Stimulated activated CD4-positive, alpha-beta T cell treated with anti-CD3 and anti-CD28 coated beads, Interleukin-2, amount 100 ng/mL, for 24 hours (primary cell): ENCODE results near the gene PDE4D.

Source experiments
- DNase-seq, 2 donors: peaks; one replicate each; pipeline ENCODE4 v3.0.0-alpha.2; 2020

Gene PDE4D

DNA sequence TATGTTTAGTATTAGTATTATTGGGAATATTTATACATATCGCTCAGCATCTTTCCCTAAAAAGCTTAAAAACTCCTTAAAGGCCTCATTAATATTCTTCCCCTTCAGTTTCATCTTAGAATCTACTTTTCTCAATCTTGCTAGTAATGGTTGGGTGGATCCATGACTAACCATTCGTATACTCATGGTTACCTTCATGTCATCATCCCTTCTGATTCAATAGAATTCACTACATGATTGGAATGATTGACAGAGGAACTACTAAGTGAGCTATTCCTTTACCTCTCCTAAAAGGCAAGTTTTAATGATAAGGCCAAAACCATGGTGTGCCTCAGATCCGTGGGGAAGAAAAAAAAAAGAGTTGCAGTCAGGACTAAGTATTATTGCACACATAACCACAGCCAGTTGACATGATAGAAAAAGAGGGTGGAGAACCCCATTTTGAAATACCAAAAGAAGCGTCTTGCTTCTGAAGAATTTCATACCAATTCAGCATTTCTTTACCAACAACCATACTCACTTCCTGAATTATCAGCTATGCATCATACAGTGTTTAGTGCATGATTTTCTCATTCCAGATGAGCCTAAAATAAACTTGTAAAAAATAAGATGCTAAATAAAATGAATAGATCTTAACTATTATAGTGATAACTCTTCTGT, 624.6 kb downstream of the PDE4D start:
- DNase-seq: no peak

GRCh38 chr5:59267033-59267432, 626.5 kb downstream of the PDE4D start:
- DNase-seq: no peak

GRCh38 chr5:59266410-59266809, 627.1 kb downstream of the PDE4D start:
- no peak for DNase-seq

DNA sequence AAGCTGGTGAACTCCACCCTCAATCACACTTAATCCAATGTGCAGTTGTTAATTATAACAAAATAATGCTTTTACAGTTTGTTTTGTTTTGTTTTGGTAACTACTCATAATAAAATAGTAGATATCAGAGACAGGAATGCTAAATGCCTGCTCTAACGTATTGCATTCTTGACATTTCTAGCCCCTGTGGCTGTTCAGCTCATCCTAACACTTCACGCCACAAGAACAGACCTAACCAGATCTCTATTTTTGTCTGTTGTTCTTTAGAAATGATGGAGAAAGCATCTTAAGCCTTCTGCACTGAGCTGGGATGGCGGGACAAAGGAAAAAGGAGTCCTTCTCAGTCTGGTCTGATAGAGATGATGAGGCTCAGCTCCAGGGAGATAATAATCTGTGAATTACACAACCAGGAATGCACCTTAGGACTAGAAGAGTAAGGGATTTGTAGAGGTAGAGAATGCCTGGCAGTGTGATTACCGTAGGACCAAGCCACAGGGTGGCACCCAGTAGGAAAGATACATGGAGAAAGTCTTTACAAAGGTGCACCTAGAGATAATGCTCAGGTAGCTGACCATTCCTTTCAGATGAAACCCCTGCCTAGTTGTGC, 628.8 kb downstream of the PDE4D start:
- no peak for DNase-seq

DNA sequence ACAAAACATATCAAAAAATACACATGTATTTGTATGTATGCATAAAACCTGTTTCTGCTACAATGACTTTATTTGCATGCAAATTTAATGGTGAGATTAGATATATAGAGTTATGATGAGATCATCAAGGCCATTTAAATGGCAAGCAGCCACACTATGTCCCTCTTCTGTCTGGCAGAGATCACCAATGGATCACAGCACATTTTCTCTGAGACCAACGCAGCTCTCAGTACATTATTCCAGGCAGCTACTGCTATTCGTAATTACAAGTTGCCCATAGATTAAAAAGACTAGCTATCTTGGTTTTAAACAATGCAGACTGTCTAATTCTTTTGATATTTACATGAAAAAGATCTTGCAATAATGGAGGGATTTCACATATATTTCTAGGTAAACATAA, 629.5 kb downstream of the PDE4D start:
- no peak for DNase-seq

GRCh38 chr5:59261969-59262368, 631.6 kb downstream of the PDE4D start:
- no peak for DNase-seq

GRCh38 chr5:59260973-59261372, 632.6 kb downstream of the PDE4D start:
- no peak for DNase-seq

GRCh38 chr5:59260200-59260599, 633.3 kb downstream of the PDE4D start:
- no peak for DNase-seq

- DNase-seq: no peak
These were observed 634.3 kb downstream of the PDE4D start for GRCh38 chr5:59259237-59259636.

GRCh38 chr5:59257488-59258400, 635.8 kb downstream of the PDE4D start:
- no peak for DNase-seq

GRCh38 chr5:59256331-59256730, 637.2 kb downstream of the PDE4D start:
- DNase-seq: no peak

DNA sequence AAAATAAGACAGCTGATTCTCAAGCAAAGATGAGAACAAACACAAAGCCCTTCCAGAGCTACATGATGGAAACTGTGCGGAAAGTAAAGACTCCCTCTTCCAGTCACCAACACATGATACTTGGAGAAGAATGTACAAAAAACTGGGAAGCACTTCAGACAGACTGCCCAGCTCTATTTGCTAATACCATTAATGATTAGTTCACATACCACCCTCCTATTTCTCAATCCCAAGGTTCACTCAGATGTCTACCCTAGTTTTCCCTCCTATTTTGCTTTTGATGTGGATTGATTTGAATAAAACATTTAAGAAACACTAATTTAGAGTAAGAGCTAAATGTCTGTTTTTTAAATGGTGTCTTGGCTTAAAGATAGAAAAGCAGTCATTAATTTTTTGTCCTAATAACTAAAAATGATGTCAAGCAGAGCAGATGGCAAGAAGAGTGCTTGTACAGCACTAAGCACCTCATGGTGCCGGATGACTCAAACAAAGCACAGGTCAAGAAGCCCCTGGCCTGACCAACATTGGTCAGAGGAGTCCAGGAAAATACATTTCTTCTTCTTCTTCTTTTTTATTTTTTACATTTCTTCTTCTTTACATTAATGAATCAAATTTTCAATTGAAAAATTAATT, 639.4 kb downstream of the PDE4D start:
- no peak for DNase-seq

- no peak for DNase-seq
These were observed 639.9 kb downstream of the PDE4D start for GRCh38 chr5:59253625-59254024.

- DNase-seq: no peak
These were observed 641.9 kb downstream of the PDE4D start for GRCh38 chr5:59251627-59252026.

DNA sequence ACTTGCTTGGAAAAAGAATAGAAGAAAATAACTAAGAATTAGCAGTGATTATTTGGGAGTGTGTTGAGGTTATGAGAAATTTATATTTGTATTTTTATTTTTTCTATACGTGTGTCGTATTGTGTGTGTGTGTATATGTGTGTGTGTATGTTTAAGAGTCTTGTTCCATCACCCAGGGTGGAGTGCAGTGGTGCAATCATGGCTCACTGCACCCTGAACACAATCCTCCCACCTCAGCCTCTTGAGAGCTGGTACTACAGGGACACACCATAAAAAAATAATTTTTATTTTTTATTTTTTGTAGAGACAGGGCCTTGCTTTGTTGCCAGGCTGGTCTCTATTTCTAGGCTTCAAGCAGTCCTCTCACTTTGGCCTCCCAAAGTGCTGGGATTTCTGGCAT, 643.8 kb downstream of the PDE4D start:
- no peak for DNase-seq

- DNase-seq: no peak
These were observed 644.4 kb downstream of the PDE4D start for GRCh38 chr5:59249160-59249559.

DNA sequence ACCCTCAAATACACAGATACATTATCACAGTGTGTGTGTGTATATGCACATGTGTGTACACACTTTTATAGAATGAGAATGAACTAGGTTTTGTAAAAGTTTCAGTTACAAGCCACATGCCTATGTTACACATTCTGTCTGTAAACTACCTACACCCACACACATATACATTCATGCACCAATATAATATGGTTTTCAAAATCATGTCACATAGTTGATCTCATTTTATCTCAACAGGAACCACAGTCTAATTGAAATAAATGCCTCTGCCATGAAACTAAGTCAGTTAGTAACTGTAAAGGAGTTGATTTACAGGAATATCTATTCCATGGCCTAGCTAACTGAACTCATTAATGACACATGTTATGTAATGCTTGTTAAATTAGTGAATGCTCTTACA, 646.6 kb downstream of the PDE4D start:
- DNase-seq: no peak

DNA sequence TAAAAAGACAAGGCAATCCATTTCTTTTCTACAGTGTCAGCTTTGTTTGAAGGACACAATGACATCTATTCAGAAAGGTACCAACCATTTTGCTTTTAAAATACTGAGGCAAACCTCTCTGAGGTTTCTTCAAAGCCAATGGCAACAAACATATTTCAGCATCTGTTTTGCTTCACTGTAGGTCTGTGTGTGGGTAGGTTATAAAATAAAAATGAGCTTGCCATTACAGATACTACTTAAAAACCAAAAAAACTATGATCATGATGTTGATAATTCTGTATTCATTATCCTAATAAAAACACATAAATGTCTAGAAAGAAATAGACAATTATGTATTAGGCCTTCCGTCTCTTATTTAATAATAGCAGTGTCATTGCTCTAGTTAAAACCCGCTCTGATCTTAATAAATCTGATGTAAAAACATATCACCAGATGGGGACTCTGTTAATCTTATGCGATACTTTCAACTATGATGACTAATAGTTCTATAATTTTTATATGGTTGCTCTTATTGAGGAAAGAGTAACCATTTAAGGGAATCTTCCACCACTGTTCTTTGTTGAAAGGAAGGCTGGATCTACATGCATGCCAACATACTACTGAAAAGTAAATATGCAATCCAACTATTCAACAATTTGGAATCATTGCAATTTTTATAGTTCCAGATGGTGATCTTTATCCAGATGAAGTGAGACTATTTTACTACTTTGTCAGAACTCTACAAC, 647.2 kb downstream of the PDE4D start:
- no peak for DNase-seq

DNA sequence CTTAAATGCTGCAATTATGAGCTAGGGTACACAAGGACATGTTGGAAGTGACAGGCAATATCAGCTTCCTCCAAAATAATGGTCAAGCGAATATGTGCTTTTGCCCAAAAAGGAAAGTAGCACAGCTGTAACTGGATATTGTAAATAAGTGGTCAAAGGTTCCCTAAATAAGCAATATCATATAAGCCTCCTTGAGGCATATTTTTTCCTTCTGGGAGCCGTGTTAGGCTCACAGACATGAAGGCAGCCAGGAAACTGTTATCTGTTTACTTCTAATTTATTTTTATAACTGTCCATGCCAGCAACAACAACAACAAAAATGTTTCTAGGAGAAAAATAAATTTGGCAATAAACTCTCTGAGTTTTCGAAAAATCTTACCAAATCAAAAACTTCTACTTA, 648.3 kb downstream of the PDE4D start:
- DNase-seq: no peak

- DNase-seq: no peak
These were observed 652.0 kb downstream of the PDE4D start for GRCh38 chr5:59241552-59241951.

- no peak for DNase-seq
These were observed 652.4 kb downstream of the PDE4D start for GRCh38 chr5:59241119-59241518.

DNA sequence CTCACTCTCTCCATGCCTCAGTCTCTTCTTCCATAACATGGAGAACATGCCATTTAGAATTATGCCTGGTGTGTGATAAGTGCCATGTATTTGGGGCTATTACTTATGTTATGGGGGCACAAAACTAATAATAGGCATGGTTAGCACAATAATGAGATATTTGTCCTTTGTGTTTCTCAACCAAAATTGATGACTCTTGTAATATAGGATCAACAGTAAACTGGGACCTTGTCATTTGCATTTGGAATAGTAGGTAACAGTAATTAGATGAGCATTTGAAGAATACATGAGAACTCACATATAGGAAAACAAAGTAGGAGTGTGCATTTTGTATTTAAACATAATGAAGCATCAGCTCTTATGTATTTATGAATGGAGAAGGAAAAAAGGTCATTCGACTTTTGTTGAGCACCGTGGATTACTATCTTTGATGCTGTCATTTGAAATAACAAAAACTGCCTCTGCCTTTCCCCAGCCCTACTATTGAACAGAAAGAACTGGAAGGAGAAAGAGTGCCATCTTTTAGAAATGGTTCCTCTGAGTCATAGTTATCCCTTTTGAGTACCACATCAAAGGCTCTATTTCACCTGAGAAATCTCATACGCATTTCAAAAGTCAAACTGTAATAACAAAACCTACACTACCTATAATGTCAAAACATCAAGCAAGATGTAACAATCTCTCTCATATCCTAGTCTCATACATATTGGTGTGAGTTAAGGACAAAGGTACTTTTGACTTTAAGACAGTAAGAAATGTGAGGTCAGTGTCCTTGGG, 655.2 kb downstream of the PDE4D start:
- no peak for DNase-seq
